HG03108 (cell line): Measurements from ENCODE around the gene EDN1.
"Not testable (repeated sequence)": the region's sequence is repeated elsewhere in the genome, so short reads cannot be mapped to it uniquely, and the experiment has no call there.

ENCODE experiments used
- ATAC-seq: cut with Tn5 transposase; IDR thresholded peaks from one replicate; pipeline ENCODE4 v1.9.1; 2021; ENCODE audit warnings: moderate library complexity; ENCODE audit not compliant: unreplicated experiment

Gene EDN1

GRCh38 chr6:12320074-12320473 lies 29.9 kb downstream of the EDN1 start:
- not testable (repeated sequence) for ATAC-seq

- no peak for ATAC-seq
Measured at GRCh38 chr6:12324099-12324498, 33.9 kb downstream of the EDN1 start.

GRCh38 chr6:12324748-12325147 lies 34.6 kb downstream of the EDN1 start:
- ATAC-seq, result no peak

GRCh38 chr6:12325872-12326271 lies 35.7 kb downstream of the EDN1 start:
- ATAC-seq, result no peak

GRCh38 chr6:12327391-12327790 lies 37.2 kb downstream of the EDN1 start:
- ATAC-seq, result no peak

GRCh38 chr6:12327988-12328387 lies 37.8 kb downstream of the EDN1 start:
- no peak for ATAC-seq

GRCh38 chr6:12328701-12329100 lies 38.5 kb downstream of the EDN1 start:
- ATAC-seq, result no peak

- ATAC-seq, result no peak
Measured at GRCh38 chr6:12331474-12331873, 41.3 kb downstream of the EDN1 start.

- ATAC-seq, result no peak
Measured at GRCh38 chr6:12331951-12332749, 42.0 kb downstream of the EDN1 start.

- not testable (repeated sequence) for ATAC-seq
Measured at GRCh38 chr6:12332750-12333079, 42.6 kb downstream of the EDN1 start.

- ATAC-seq, result no peak
Measured at GRCh38 chr6:12333128-12333527, 43.0 kb downstream of the EDN1 start.

- no peak for ATAC-seq
Measured at GRCh38 chr6:12334526-12335130, 44.5 kb downstream of the EDN1 start.

- peak; percentile 69 for ATAC-seq
Measured at GRCh38 chr6:12335131-12335527, 45.0 kb downstream of the EDN1 start.

GRCh38 chr6:12335717-12336116 lies 45.6 kb downstream of the EDN1 start:
- no peak for ATAC-seq

- ATAC-seq, result no peak
Measured at GRCh38 chr6:12336121-12336971, 46.2 kb downstream of the EDN1 start.

- ATAC-seq, result no peak
Measured at GRCh38 chr6:12339022-12339421, 48.9 kb downstream of the EDN1 start.

- no peak for ATAC-seq
Measured at GRCh38 chr6:12339808-12340487, 49.8 kb downstream of the EDN1 start.

- no peak for ATAC-seq
Measured at GRCh38 chr6:12340488-12340818, 50.3 kb downstream of the EDN1 start.

- ATAC-seq, result no peak
Measured at GRCh38 chr6:12342664-12343063, 52.5 kb downstream of the EDN1 start.

- ATAC-seq, result no peak
Measured at GRCh38 chr6:12343122-12343439, 52.9 kb downstream of the EDN1 start.

GRCh38 chr6:12343440-12344162 lies 53.4 kb downstream of the EDN1 start:
- no peak for ATAC-seq
